ENCODE results near the gene JARID2.

The JARID2 gene

GRCh38 chr6:15372932-15373331, 127.1 kb downstream of the JARID2 start:
- ChIA-PET POLR2A (interaction anchor here (0.6 kb wide), 1 partner anchor 11 kb away, joined by 12 read pairs; no protein-coding TSS in a partner anchor), CTCF (interaction anchor here (0.6 kb wide), 1 partner anchor 210 kb away, joined by 4 read pairs; no protein-coding TSS in a partner anchor)
- peaks cover 5% of the 10 kb centered on the region for H3K4me1 ChIP-seq (ENCODE audit: control insufficient read depth, insufficient read depth, low read length)
- TF ChIP-seq ZNF626 (tag by site-specific recombination; IDR thresholded peaks at IDR 0.05) (no peak), ZXDB (tag by site-specific recombination; IDR thresholded peaks at IDR 0.05) (no peak), ZNF426 (tag by site-specific recombination; IDR thresholded peaks at IDR 0.05) (no peak)
- H3K36me3 ChIP-seq (ENCODE audit: control insufficient read depth in 2 of 2, insufficient read depth in 1 of 2, low read length in 2 of 2) = peaks cover 0 to 2% of the 10 kb centered on the region in 2 experiments; a peak in 2 of 3 replicates
- H3K27ac ChIP-seq (ENCODE audit: extremely low read depth, low read depth, low read length) = no peak overlapping the region
- H3K4me3 ChIP-seq (ENCODE audit: low read depth, low read length) = no peak overlapping the region
- H3K9me3 ChIP-seq (ENCODE audit: control insufficient read depth, insufficient read depth, low read depth, low read length) = no peaks in the 10 kb centered on the region

- peaks cover 11% of the 10 kb centered on the region for H3K4me1 ChIP-seq (ENCODE audit: control insufficient read depth, insufficient read depth, low read length)
- no peak overlapping the region for H3K27ac ChIP-seq (ENCODE audit: extremely low read depth, low read depth, low read length)
- CTCF ChIA-PET = no interaction called here
- no peak overlapping the region for H3K4me3 ChIP-seq (ENCODE audit: low read depth, low read length)
- no peaks in the 10 kb centered on the region for H3K9me3 ChIP-seq (ENCODE audit: control insufficient read depth, insufficient read depth, low read depth, low read length)
- no peak for TF ChIP-seq ZNF19 (tag by site-specific recombination; IDR thresholded peaks at IDR 0.05; ENCODE audit: low read depth)
- no peak for TF ChIP-seq ZNF473 (tag by site-specific recombination; IDR thresholded peaks at IDR 0.05)
- TF ChIP-seq BCL11A (tag by site-specific recombination; IDR thresholded peaks at IDR 0.05; ENCODE audit: low read depth) = no peak
- no peak for TF ChIP-seq HOXD13 (CRISPR knock-in tag; IDR thresholded peaks at IDR 0.05; ENCODE audit: borderline replicate concordance)
- no peak for TF ChIP-seq ZNF202 (tag by site-specific recombination; IDR thresholded peaks at IDR 0.05; ENCODE audit: borderline replicate concordance)
- no peak for TF ChIP-seq SCRT1 (tag by site-specific recombination; IDR thresholded peaks at IDR 0.05; ENCODE audit: borderline replicate concordance)
- TF ChIP-seq ZNF112 (tag by site-specific recombination; IDR thresholded peaks at IDR 0.05) = no peak
- no peak for TF ChIP-seq BCL11B (tag by site-specific recombination; IDR thresholded peaks at IDR 0.05; ENCODE audit: low read depth)
- TF ChIP-seq PRDM6 (tag by site-specific recombination; IDR thresholded peaks at IDR 0.05) = no peak
- TF ChIP-seq ZSCAN5A (tag by site-specific recombination; IDR thresholded peaks at IDR 0.05) = no peak
- TF ChIP-seq ZNF596 (tag by site-specific recombination; IDR thresholded peaks at IDR 0.05) = no peak
- TF ChIP-seq ZNF670 (tag by site-specific recombination; IDR thresholded peaks at IDR 0.05; ENCODE audit: low read depth) = no peak
- TF ChIP-seq ZNF585B (tag by site-specific recombination; IDR thresholded peaks at IDR 0.05) = no peak
- H3K36me3 ChIP-seq (ENCODE audit: control insufficient read depth in 2 of 2, insufficient read depth in 1 of 2, low read length in 2 of 2) = peaks cover 0 to 2% of the 10 kb centered on the region in 2 experiments; a peak in 2 of 3 replicates
- POLR2A ChIA-PET = no interaction called here
These were observed 128.2 kb downstream of the JARID2 start for GRCh38 chr6:15374119-15374518.

- TF ChIP-seq SCRT2 (tag by site-specific recombination; IDR thresholded peaks at IDR 0.05) (peak; percentile 91), ZNF837 (tag by site-specific recombination; IDR thresholded peaks at IDR 0.05) (no peak)
- Histone ChIP-seq H3K9me3 (ENCODE audit: control insufficient read depth, insufficient read depth, low read depth, low read length) (no peaks in the 10 kb centered on the region), H3K36me3 (ENCODE audit: control insufficient read depth in 2 of 2, insufficient read depth in 1 of 2, low read length in 2 of 2) (peaks cover 0 to 2% of the 10 kb centered on the region in 2 experiments; a peak in 2 of 3 replicates), H3K4me1 (ENCODE audit: control insufficient read depth, insufficient read depth, low read length) (peaks cover 16% of the 10 kb centered on the region), H3K27ac (ENCODE audit: extremely low read depth, low read depth, low read length) (no peak overlapping the region), H3K4me3 (ENCODE audit: low read depth, low read length) (no peak overlapping the region)
- ChIA-PET POLR2A (interaction anchor here (1.6 kb wide), 1 partner anchor 13 kb away, joined by 3 read pairs; no protein-coding TSS in a partner anchor), CTCF (no interaction called here)
These were observed 129.1 kb downstream of the JARID2 start for GRCh38 chr6:15375018-15375417.
